HAP-1 (cell line): Measurements from ENCODE around the gene SMPD3.
A peak's percentile ranks its signal among the peaks of the same experiment; 100 is the strongest.

Experiments used
- DNase-seq, 2 experiments: peaks; one replicate each; pipeline ENCODE4 v3.0.0-alpha.2; 2016 to 2020; ENCODE audit warnings: low spot score in 2 of 2
- H3K27me3 ChIP-seq: fragments of 250-450 bp; sonication (Bioruptor Pico); 2 replicates; pipeline ENCODE4 v1.5.1; 2020; ENCODE audit warnings: low read depth, mild to moderate bottlenecking, moderate library complexity
- H3K36me3 ChIP-seq: fragments of 250-450 bp; sonication (Bioruptor Pico); replicated peaks from 2 replicates; pipeline ENCODE4 v1.5.1; 2020; ENCODE audit warnings: mild to moderate bottlenecking
- H3K4me1 ChIP-seq: fragments of 250-450 bp; sonication (Bioruptor Pico); 2 replicates; pipeline ENCODE4 v1.5.1; 2020; ENCODE audit warnings: mild to moderate bottlenecking
- H3K4me3 ChIP-seq: fragments of 250-450 bp; sonication (Bioruptor Pico); 2 replicates; pipeline ENCODE4 v1.5.1; 2020; ENCODE audit warnings: mild to moderate bottlenecking, moderate library complexity
- H3K9me3 ChIP-seq: fragments of 250-450 bp; sonication (Bioruptor Pico); 2 replicates; pipeline ENCODE4 v1.5.1; 2020; ENCODE audit warnings: mild to moderate bottlenecking, moderate library complexity
- in situ Hi-C: fragments of 300-500 bp; cut with MboI; formaldehyde crosslinking; loops from 3 replicates; pipeline ENCODE4 v1.14.3; 2020; ENCODE audit warnings: low sequenced_read_pairs, inconsistent platforms, mixed read lengths

SMPD3 gene

GRCh38 chr16:68417711-68418301, 30.5 kb downstream of the SMPD3 start:
- Histone ChIP-seq H3K36me3 (no peaks in the 10 kb centered on the region), H3K27me3 (no peaks in the 10 kb centered on the region), H3K4me3 (no peak overlapping the region), H3K4me1 (no peaks in the 10 kb centered on the region), H3K9me3 (no peaks in the 10 kb centered on the region)
- in situ Hi-C loops = no loop called here
- no peak for DNase-seq

GRCh38 chr16:68416057-68417046, 32.0 kb downstream of the SMPD3 start:
- DNase-seq = no peak
- Histone ChIP-seq H3K36me3 (no peaks in the 10 kb centered on the region), H3K4me1 (no peaks in the 10 kb centered on the region), H3K27me3 (no peaks in the 10 kb centered on the region), H3K9me3 (no peaks in the 10 kb centered on the region), H3K4me3 (no peak overlapping the region)
- in situ Hi-C loops = no loop called here

GRCh38 chr16:68414581-68414980, 33.7 kb downstream of the SMPD3 start:
- in situ Hi-C loops = no loop called here
- Histone ChIP-seq H3K4me1 (no peaks in the 10 kb centered on the region), H3K4me3 (no peak overlapping the region), H3K36me3 (no peaks in the 10 kb centered on the region), H3K9me3 (no peaks in the 10 kb centered on the region), H3K27me3 (no peaks in the 10 kb centered on the region)
- no peak for DNase-seq

GRCh38 chr16:68412061-68412460, 36.2 kb downstream of the SMPD3 start:
- DNase-seq = no peak
- Histone ChIP-seq H3K4me1 (peaks cover 2% of the 10 kb centered on the region), H3K4me3 (no peak overlapping the region), H3K36me3 (no peaks in the 10 kb centered on the region), H3K27me3 (no peaks in the 10 kb centered on the region), H3K9me3 (no peaks in the 10 kb centered on the region)
- in situ Hi-C loops = no loop called here

- Histone ChIP-seq H3K4me1 (peaks cover 11% of the 10 kb centered on the region), H3K9me3 (no peaks in the 10 kb centered on the region), H3K36me3 (no peaks in the 10 kb centered on the region), H3K4me3 (no peak overlapping the region), H3K27me3 (no peaks in the 10 kb centered on the region)
- in situ Hi-C loops = no loop called here
- DNase-seq = no peak
Observed at GRCh38 chr16:68411086-68411485, 37.2 kb downstream of the SMPD3 start.

DNA sequence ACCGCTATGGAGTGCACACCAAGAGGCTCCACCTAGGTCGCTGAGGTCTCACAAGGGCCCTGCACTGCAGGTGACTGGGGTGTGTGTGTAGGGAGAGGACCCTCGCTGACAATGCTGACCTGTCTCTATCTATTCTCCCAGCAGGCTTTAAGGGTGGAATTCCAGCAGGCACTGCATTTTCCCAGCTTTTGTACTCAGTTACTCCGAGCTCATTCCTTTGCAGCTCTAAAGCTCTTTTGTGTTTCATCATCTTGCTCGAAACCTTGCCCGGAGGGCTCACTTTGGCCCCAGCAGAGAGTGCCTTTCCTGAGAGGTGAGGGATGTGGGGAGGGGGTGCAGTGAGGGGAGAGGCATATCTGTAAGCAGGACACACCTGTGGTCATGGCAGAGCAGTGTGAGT, 39.3 kb downstream of the SMPD3 start:
- Histone ChIP-seq H3K27me3 (no peaks in the 10 kb centered on the region), H3K4me1 (peaks cover 12% of the 10 kb centered on the region), H3K36me3 (no peaks in the 10 kb centered on the region), H3K4me3 (no peak overlapping the region), H3K9me3 (no peaks in the 10 kb centered on the region)
- DNase-seq = peak; percentile 41 to 44
- in situ Hi-C loops = no loop called here

- no peak for DNase-seq
Observed at GRCh38 chr16:68408428-68408827, 39.9 kb downstream of the SMPD3 start.

GRCh38 chr16:68406458-68407152, 41.7 kb downstream of the SMPD3 start:
- Histone ChIP-seq H3K9me3 (no peaks in the 10 kb centered on the region), H3K36me3 (no peaks in the 10 kb centered on the region), H3K4me1 (peaks cover 12% of the 10 kb centered on the region), H3K27me3 (no peaks in the 10 kb centered on the region), H3K4me3 (no peak overlapping the region)
- peak; percentile 80 to 91 for DNase-seq
- in situ Hi-C loops = no loop called here

More at GRCh38 chr16:68408428-68408827, 39.9 kb downstream of the SMPD3 start:
- peaks cover 12% of the 10 kb centered on the region for H3K4me1 ChIP-seq
- no peaks in the 10 kb centered on the region for H3K27me3 ChIP-seq
- no peak overlapping the region for H3K4me3 ChIP-seq
- H3K9me3 ChIP-seq = no peaks in the 10 kb centered on the region
- no peaks in the 10 kb centered on the region for H3K36me3 ChIP-seq
- in situ Hi-C loops = no loop called here

- no peak for DNase-seq
- Histone ChIP-seq H3K27me3 (no peaks in the 10 kb centered on the region), H3K4me3 (no peak overlapping the region), H3K36me3 (no peaks in the 10 kb centered on the region), H3K4me1 (peaks cover 12% of the 10 kb centered on the region), H3K9me3 (no peaks in the 10 kb centered on the region)
- in situ Hi-C loops = no loop called here
Observed at GRCh38 chr16:68404736-68405345, 43.5 kb downstream of the SMPD3 start.

DNA sequence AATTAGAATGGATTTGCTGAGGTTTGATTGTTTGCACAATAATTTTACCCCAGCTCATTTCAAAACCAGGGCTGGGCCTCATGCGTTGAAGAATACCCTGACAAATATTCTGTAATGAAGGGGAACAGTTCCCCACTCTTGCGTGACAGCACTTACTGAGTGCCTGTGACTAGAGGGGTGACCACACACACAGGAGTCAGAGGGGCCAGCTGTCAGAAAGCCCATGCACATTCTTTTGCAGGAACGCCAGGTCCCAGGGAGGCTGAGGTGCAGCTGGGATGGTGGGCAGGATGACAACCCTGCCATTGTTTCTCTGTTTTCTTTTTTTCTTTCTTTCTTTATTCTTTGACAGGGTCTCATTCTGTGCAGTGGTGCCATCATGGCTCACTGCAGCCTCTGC, 44.6 kb downstream of the SMPD3 start:
- H3K36me3 ChIP-seq = no peaks in the 10 kb centered on the region
- in situ Hi-C loops = no loop called here
- no peak for DNase-seq
- no peak overlapping the region for H3K4me3 ChIP-seq
- no peaks in the 10 kb centered on the region for H3K27me3 ChIP-seq
- H3K4me1 ChIP-seq = peaks cover 12% of the 10 kb centered on the region
- H3K9me3 ChIP-seq = no peaks in the 10 kb centered on the region

GRCh38 chr16:68403177-68403576, 45.1 kb downstream of the SMPD3 start:
- no peaks in the 10 kb centered on the region for H3K36me3 ChIP-seq
- H3K27me3 ChIP-seq = no peaks in the 10 kb centered on the region
- in situ Hi-C loops = no loop called here
- no peaks in the 10 kb centered on the region for H3K9me3 ChIP-seq
- no peak for DNase-seq
- no peak overlapping the region for H3K4me3 ChIP-seq
- peaks cover 12% of the 10 kb centered on the region for H3K4me1 ChIP-seq

DNA sequence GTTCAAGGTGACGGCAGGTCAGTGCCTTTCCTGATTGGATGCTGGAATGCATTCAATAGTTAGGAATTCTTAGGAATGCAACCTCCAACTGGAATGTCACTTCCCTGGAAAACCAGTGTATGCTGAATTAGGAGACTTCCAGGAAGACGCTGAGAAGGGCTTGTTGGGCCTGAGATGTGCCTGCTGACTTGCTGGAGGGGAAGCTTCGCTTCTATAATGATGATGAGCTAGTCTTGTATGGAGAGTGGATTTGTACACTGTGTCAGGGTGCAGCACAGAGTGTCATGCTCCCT, 45.6 kb downstream of the SMPD3 start:
- no peaks in the 10 kb centered on the region for H3K27me3 ChIP-seq
- peaks cover 12% of the 10 kb centered on the region for H3K4me1 ChIP-seq

DNA sequence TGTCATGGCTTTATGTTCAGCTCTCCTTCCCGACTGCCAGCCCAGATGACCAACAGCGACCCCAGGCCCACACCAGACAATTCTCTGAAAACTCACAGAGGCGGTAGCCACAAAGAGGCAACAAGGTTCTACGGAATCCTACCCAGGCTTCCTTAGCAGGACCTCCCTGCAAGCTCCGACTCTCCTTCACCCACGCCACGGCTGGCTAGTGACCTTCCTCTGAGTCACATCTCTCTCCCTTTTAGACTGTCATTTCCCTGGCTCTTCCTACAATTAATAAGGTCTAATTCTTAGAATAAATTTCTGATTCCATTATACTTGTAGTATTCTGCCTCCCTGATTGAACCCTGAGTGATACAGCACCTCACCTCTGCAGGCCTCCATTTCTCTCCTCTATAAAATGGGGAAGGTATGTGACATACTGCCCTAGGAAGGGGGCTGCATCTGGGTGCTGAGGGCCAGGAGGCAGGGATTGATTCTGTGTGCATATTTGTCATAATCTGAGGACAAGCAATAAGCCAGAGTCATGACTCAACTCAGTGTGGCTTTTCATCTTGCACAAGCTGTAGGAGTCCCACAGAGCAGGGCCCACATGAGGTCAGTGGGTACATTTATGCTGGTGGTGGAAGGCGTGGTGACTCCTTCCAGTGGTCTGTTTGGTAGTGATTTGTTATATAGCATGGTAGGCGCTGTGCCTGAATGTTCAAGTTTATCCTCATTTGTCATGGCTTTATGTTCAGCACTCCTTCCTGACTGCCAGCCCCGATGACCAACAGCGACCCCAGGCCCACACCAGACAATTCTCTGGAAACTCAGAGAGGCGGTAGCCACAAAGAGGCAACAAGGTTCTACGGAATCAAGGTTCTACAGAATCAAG, 46.2 kb downstream of the SMPD3 start:
- Histone ChIP-seq H3K4me1 (peaks cover 11% of the 10 kb centered on the region), H3K9me3 (no peaks in the 10 kb centered on the region), H3K27me3 (no peaks in the 10 kb centered on the region), H3K4me3 (no peak overlapping the region), H3K36me3 (no peaks in the 10 kb centered on the region)
- DNase-seq = no peak
- in situ Hi-C loops = no loop called here

More for the DNA sequence above, 45.6 kb downstream of the SMPD3 start:
- Histone ChIP-seq H3K9me3 (no peaks in the 10 kb centered on the region), H3K4me3 (no peak overlapping the region), H3K36me3 (no peaks in the 10 kb centered on the region)
- in situ Hi-C loops = no loop called here
- DNase-seq = no peak
